Measurements from ENCODE around the gene GPR137B.

The GPR137B gene

DNA sequence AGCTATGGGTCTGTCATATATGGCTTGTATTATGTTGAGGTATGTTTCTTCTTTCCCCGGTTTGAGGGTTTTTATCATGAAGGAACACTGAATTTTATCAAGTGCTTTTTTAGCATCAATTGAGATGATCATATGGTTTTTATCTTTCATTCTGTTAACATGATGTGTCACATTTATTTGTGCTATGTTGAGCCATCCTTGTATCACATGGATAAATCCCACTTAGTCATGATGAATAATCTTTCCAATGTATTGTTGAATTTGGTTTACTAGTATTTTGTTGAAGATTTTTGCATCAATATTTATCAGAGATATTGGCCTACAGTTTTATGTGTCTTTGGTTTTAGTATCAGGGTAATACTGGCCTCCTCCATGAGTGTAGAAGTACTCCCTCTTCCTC is 61.7 kb downstream of the GPR137B start:
- Histone ChIP-seq H3K9me3 (ENCODE audit: insufficient read depth, low read length) (no peaks in the 10 kb centered on the region), H4K20me1 (ENCODE audit: low read depth, low read length) (no peaks in the 10 kb centered on the region), H3K27ac (ENCODE audit: low read depth, low read length) (no peak overlapping the region), H3K79me2 (ENCODE audit: insufficient read depth, low read length) (no peaks in the 10 kb centered on the region), H3K27me3 (ENCODE audit: low read length) (no peaks in the 10 kb centered on the region), H3K4me2 (ENCODE audit: low read depth, low read length, poor library complexity, severe bottlenecking) (no peak overlapping the region), H3K9ac (ENCODE audit: low read length) (no peak overlapping the region), H3K36me3 (ENCODE audit: low read length) (no peaks in the 10 kb centered on the region), H3K9me2 (replicated peaks; ENCODE audit: insufficient read depth, low read length) (no peaks in the 10 kb centered on the region), H3F3A (ENCODE audit: insufficient read depth) (no peaks in the 10 kb centered on the region), H2AFZ (ENCODE audit: low read depth, low read length, severe bottlenecking) (no peak overlapping the region), H3K4me3 (ENCODE audit: insufficient read depth, low read length, poor library complexity, severe bottlenecking) (no peak overlapping the region)
- TF ChIP-seq EZH2phosphoT487 (conservative IDR thresholded peaks at IDR 0.05; ENCODE audit: low read length) = no peak
- TF ChIP-seq, protein P1, sequence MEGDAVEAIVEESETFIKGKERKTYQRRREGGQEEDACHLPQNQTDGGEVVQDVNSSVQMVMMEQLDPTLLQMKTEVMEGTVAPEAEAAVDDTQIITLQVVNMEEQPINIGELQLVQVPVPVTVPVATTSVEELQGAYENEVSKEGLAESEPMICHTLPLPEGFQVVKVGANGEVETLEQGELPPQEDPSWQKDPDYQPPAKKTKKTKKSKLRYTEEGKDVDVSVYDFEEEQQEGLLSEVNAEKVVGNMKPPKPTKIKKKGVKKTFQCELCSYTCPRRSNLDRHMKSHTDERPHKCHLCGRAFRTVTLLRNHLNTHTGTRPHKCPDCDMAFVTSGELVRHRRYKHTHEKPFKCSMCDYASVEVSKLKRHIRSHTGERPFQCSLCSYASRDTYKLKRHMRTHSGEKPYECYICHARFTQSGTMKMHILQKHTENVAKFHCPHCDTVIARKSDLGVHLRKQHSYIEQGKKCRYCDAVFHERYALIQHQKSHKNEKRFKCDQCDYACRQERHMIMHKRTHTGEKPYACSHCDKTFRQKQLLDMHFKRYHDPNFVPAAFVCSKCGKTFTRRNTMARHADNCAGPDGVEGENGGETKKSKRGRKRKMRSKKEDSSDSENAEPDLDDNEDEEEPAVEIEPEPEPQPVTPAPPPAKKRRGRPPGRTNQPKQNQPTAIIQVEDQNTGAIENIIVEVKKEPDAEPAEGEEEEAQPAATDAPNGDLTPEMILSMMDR (IDR thresholded peaks at IDR 0.05; ENCODE audit: insufficient read depth, low read length, poor library complexity, severe bottlenecking) = no peak

DNA sequence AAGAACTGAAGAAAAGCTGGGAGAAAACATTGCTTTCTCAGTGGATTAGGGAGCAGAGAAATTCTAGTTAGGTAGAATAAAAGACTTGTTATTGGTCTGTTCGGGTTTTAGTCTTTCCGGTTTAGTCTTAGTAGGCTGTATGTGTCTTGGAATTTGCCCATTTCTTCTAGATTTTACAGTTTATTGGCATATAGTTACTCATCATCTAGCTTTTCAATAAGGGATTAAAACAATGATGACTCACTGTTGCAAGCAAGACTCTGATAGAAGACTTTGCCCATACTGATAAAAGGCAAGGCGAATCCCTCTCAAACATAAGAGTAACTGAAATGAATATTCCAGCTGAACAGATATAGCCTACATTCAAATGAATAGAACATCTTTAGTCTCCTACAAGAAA is 62.3 kb downstream of the GPR137B start:
- H3K9me2 ChIP-seq (replicated peaks; ENCODE audit: insufficient read depth, low read length) = no peaks in the 10 kb centered on the region
- no peak overlapping the region for H3K27ac ChIP-seq (ENCODE audit: low read depth, low read length)
- H3K27me3 ChIP-seq (ENCODE audit: low read length) = no peaks in the 10 kb centered on the region
- TF ChIP-seq EZH2phosphoT487 (conservative IDR thresholded peaks at IDR 0.05; ENCODE audit: low read length) = no peak
- TF ChIP-seq, protein P1 (IDR thresholded peaks at IDR 0.05; ENCODE audit: insufficient read depth, low read length, poor library complexity, severe bottlenecking) = no peak
- H3K79me2 ChIP-seq (ENCODE audit: insufficient read depth, low read length) = no peaks in the 10 kb centered on the region
- H3K36me3 ChIP-seq (ENCODE audit: low read length) = no peaks in the 10 kb centered on the region
- no peak overlapping the region for H2AFZ ChIP-seq (ENCODE audit: low read depth, low read length, severe bottlenecking)
- no peak overlapping the region for H3K4me3 ChIP-seq (ENCODE audit: insufficient read depth, low read length, poor library complexity, severe bottlenecking)
- no peaks in the 10 kb centered on the region for H3F3A ChIP-seq (ENCODE audit: insufficient read depth)
- H4K20me1 ChIP-seq (ENCODE audit: low read depth, low read length) = no peaks in the 10 kb centered on the region
- no peaks in the 10 kb centered on the region for H3K9me3 ChIP-seq (ENCODE audit: insufficient read depth, low read length)
- H3K4me2 ChIP-seq (ENCODE audit: low read depth, low read length, poor library complexity, severe bottlenecking) = no peak overlapping the region
- no peak overlapping the region for H3K9ac ChIP-seq (ENCODE audit: low read length)

DNA sequence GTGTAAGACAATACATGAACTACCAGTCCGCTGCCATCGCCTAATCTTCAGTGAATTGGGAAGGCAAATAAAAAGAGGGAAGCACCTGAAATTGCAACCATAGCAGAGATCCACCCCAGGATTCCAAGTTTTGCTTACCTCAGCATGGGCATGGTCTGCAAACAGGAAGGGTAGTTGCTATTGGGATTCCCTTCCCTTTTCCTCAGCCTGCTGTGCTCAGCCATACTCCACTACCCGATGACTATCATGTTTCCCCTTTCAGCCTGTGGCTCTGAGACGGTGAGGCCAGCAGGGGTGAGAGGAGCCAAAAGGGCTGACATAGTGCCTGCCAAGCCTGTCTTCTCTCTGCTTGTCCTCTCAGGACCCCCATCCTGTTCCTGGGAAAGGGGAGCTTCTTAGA is 64.2 kb downstream of the GPR137B start:
- no peak overlapping the region for H3K27ac ChIP-seq (ENCODE audit: low read depth, low read length)
- no peak overlapping the region for H3K4me3 ChIP-seq (ENCODE audit: insufficient read depth, low read length, poor library complexity, severe bottlenecking)

More for the DNA sequence above, 64.2 kb downstream of the GPR137B start:
- Histone ChIP-seq H3K79me2 (ENCODE audit: insufficient read depth, low read length) (no peaks in the 10 kb centered on the region), H2AFZ (ENCODE audit: low read depth, low read length, severe bottlenecking) (no peak overlapping the region), H3K9ac (ENCODE audit: low read length) (no peak overlapping the region), H3K9me3 (ENCODE audit: insufficient read depth, low read length) (no peaks in the 10 kb centered on the region), H3K27me3 (ENCODE audit: low read length) (no peaks in the 10 kb centered on the region), H3K9me2 (replicated peaks; ENCODE audit: insufficient read depth, low read length) (no peaks in the 10 kb centered on the region), H3K36me3 (ENCODE audit: low read length) (no peaks in the 10 kb centered on the region), H4K20me1 (ENCODE audit: low read depth, low read length) (no peaks in the 10 kb centered on the region), H3K4me2 (ENCODE audit: low read depth, low read length, poor library complexity, severe bottlenecking) (no peak overlapping the region), H3F3A (ENCODE audit: insufficient read depth) (no peaks in the 10 kb centered on the region)
- TF ChIP-seq, protein P1 (IDR thresholded peaks at IDR 0.05; ENCODE audit: insufficient read depth, low read length, poor library complexity, severe bottlenecking) = no peak
- no peak for TF ChIP-seq EZH2phosphoT487 (conservative IDR thresholded peaks at IDR 0.05; ENCODE audit: low read length)

Data from SU-DHL-6 (cell line).